Measurements from ENCODE around the gene TCEAL7.

The TCEAL7 gene

DNA sequence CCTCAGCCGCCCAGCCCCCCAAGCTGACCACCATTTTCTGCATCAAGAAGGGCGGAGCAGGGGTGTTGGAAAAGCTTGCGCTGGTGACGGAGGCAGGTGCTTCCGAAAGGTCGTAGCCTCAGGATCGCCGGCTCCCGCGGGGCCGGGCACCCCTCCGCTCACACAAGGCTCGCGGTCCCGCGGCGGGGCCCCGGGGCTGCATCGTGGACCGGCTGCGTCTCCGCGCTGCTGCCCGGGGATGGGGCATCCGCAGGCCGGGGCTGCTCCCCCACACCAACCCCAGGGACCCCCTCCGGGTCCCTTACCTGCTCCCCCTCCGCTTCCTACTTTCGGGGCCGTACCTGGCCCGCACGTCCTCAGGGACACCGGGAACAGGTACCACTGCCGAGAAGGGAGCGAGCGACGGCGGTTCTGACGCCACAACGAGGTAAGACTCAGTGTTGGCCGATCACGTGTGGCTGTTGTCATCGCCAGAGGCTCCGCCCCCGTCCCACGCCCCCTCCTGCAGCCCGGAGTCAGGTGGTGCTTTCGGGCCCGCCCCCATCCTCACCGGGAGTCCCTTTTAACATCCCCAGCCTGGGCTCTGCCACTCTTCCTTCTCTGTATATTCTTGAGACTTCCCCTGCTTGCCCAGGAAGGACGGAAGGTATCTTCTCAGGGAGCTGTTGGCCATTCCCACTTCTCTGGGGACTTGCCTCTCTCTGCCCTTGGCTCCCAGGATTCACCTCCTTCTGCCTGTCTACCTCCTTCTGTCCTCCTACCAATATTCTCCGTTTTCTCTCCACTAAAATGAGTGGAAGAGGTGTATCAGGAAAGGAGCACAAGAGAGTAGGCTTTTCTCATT, 19.3 kb upstream of the TCEAL7 start, which contains the start of gene BEX2:
BEX2 (minus strand) TSS at position 436 of the 844 bp plus-strand sequence. CDS start 1,014 bp downstream, outside the sequence.
- TF ChIP-seq, protein P1, sequence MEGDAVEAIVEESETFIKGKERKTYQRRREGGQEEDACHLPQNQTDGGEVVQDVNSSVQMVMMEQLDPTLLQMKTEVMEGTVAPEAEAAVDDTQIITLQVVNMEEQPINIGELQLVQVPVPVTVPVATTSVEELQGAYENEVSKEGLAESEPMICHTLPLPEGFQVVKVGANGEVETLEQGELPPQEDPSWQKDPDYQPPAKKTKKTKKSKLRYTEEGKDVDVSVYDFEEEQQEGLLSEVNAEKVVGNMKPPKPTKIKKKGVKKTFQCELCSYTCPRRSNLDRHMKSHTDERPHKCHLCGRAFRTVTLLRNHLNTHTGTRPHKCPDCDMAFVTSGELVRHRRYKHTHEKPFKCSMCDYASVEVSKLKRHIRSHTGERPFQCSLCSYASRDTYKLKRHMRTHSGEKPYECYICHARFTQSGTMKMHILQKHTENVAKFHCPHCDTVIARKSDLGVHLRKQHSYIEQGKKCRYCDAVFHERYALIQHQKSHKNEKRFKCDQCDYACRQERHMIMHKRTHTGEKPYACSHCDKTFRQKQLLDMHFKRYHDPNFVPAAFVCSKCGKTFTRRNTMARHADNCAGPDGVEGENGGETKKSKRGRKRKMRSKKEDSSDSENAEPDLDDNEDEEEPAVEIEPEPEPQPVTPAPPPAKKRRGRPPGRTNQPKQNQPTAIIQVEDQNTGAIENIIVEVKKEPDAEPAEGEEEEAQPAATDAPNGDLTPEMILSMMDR (IDR thresholded peaks at IDR 0.05): no peak
- H3K36me3 ChIP-seq (ENCODE audit: control insufficient read depth, insufficient read depth, low read length): no peaks in the 10 kb centered on the region
- peak within 1 kb of the TSS; percentile 68 for H3K4me2 ChIP-seq (ENCODE audit: low read length)
- H2AFZ ChIP-seq: peak within 1 kb of the TSS; percentile 87
- no peaks in the 10 kb centered on the region for H3K4me1 ChIP-seq
- H3K9ac ChIP-seq: peak within 1 kb of the TSS; percentile 94
- peak within 1 kb of the TSS; percentile 72 for H3K4me3 ChIP-seq (ENCODE audit: low read depth, low read length)
- no peaks in the 10 kb centered on the region for H3K9me3 ChIP-seq (ENCODE audit: control insufficient read depth, low read length)
- no peaks in the 10 kb centered on the region for H3K79me2 ChIP-seq
- peak within 1 kb of the TSS; percentile 97 for H3K27ac ChIP-seq
- H3K27me3 ChIP-seq (ENCODE audit: control insufficient read depth, insufficient read depth, low read length): no peaks in the 10 kb centered on the region

DNA sequence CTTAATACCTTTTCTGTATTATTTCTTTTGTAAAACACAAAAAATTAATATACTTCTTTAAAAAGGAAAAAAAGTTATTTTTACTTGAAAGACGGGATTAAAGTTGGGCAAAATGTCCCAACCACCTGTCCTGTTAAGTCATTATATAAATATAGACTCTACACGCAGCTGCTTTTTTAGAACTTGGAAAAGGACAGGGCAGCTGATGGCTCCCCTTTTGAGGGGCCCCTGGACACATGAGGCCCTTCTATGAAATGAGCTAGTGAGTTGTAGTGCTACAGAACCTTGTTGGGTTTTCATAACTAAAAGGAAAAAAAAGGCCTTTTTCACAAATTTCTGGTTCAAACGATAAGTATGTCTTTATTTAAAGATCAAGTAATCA, 18.6 kb upstream of the TCEAL7 start:
- Histone ChIP-seq H3K9me3 (ENCODE audit: control insufficient read depth, low read length) (no peaks in the 10 kb centered on the region), H3K27me3 (ENCODE audit: control insufficient read depth, insufficient read depth, low read length) (no peaks in the 10 kb centered on the region), H3K79me2 (no peaks in the 10 kb centered on the region), H3K4me1 (no peaks in the 10 kb centered on the region), H3K4me2 (ENCODE audit: low read length) (no peak overlapping the region), H3K36me3 (ENCODE audit: control insufficient read depth, insufficient read depth, low read length) (no peaks in the 10 kb centered on the region), H3K4me3 (ENCODE audit: low read depth, low read length) (peak overlapping the region; percentile 72), H2AFZ (peak overlapping the region; percentile 87), H3K9ac (no peak overlapping the region), H3K27ac (peak overlapping the region; percentile 97)
- TF ChIP-seq, protein P1 (IDR thresholded peaks at IDR 0.05): no peak

DNA sequence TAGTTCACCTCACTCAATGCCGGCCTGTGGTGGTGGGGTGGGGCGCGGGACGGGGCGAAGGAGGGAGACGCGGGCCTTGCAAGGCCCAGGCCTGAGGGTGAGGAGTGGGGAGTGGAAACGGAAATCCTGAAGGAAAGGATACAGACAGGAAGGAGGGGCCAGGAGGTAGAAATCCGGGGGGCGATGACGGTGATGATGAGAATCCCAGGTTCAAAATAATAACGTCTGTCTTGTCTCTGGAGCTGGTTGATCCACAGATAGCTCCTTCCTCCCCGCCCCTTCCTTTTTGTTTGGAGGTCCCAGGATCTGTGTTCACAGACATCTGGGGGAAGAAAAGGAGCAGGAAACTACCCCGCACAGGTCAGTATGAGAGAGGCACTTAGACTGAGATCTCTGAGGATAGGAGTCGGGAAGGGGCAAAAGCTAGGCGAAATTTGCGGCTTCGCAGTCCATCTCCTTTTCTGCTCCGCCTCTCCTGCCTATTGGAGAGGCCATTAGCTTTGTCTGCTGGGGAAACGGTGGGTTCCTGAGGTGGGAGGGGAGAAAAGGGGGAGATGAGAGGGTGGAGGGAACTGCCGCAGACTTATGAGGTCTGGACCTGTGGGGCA, 746 bp downstream of the TCEAL7 start:
- H3K27ac ChIP-seq: no peak overlapping the region
- H3K9ac ChIP-seq: no peak overlapping the region
- peak overlapping the region; percentile 72 for H2AFZ ChIP-seq
- no peak overlapping the region for H3K4me3 ChIP-seq (ENCODE audit: low read depth, low read length)
- H3K36me3 ChIP-seq (ENCODE audit: control insufficient read depth, insufficient read depth, low read length): no peaks in the 10 kb centered on the region
- TF ChIP-seq, protein P1 (IDR thresholded peaks at IDR 0.05): no peak
- no peak overlapping the region for H3K4me2 ChIP-seq (ENCODE audit: low read length)
- no peaks in the 10 kb centered on the region for H3K9me3 ChIP-seq (ENCODE audit: control insufficient read depth, low read length)
- no peaks in the 10 kb centered on the region for H3K27me3 ChIP-seq (ENCODE audit: control insufficient read depth, insufficient read depth, low read length)
- H3K79me2 ChIP-seq: no peaks in the 10 kb centered on the region
- no peaks in the 10 kb centered on the region for H3K4me1 ChIP-seq

DNA sequence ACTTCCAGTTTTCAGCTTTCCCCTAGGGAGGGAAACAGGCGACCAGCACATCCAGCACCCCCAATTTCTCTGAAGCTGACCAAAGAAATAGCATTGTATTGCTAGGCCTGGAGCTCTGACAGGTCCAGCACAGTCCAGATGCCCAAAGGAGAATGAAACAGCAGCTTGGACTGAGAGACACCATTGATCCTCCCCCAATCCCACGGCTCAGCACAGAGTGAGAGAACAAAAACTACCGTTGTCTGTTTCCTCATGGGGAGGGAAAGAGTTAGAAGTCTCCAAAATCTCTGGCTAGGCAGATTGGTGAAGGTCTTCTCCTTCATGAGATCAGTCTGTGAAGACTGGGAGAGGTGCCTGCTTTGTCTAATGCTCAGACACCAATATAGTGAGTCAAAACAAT, 8.6 kb downstream of the TCEAL7 start:
- H3K4me3 ChIP-seq (ENCODE audit: low read depth, low read length): no peak overlapping the region
- TF ChIP-seq, protein P1 (IDR thresholded peaks at IDR 0.05): no peak
- H3K27ac ChIP-seq: no peak overlapping the region

More for the DNA sequence above, 8.6 kb downstream of the TCEAL7 start:
- no peak overlapping the region for H3K4me2 ChIP-seq (ENCODE audit: low read length)
- H3K9ac ChIP-seq: no peak overlapping the region
- no peaks in the 10 kb centered on the region for H3K79me2 ChIP-seq
- no peaks in the 10 kb centered on the region for H3K27me3 ChIP-seq (ENCODE audit: control insufficient read depth, insufficient read depth, low read length)
- H3K36me3 ChIP-seq (ENCODE audit: control insufficient read depth, insufficient read depth, low read length): no peaks in the 10 kb centered on the region
- H3K9me3 ChIP-seq (ENCODE audit: control insufficient read depth, low read length): no peaks in the 10 kb centered on the region
- H2AFZ ChIP-seq: no peak overlapping the region
- no peaks in the 10 kb centered on the region for H3K4me1 ChIP-seq

All from parathyroid adenoma (tissue), 2 donors.